Activated CD8-positive, alpha-beta memory T cell treated with anti-CD3 and anti-CD28 coated beads for 24 hours (primary cell): Measurements from ENCODE around the gene SEPTIN7.

Experiments used
- DNase-seq: peaks from one replicate; pipeline ENCODE4 v3.0.0-alpha.2; 2020

Gene SEPTIN7

DNA sequence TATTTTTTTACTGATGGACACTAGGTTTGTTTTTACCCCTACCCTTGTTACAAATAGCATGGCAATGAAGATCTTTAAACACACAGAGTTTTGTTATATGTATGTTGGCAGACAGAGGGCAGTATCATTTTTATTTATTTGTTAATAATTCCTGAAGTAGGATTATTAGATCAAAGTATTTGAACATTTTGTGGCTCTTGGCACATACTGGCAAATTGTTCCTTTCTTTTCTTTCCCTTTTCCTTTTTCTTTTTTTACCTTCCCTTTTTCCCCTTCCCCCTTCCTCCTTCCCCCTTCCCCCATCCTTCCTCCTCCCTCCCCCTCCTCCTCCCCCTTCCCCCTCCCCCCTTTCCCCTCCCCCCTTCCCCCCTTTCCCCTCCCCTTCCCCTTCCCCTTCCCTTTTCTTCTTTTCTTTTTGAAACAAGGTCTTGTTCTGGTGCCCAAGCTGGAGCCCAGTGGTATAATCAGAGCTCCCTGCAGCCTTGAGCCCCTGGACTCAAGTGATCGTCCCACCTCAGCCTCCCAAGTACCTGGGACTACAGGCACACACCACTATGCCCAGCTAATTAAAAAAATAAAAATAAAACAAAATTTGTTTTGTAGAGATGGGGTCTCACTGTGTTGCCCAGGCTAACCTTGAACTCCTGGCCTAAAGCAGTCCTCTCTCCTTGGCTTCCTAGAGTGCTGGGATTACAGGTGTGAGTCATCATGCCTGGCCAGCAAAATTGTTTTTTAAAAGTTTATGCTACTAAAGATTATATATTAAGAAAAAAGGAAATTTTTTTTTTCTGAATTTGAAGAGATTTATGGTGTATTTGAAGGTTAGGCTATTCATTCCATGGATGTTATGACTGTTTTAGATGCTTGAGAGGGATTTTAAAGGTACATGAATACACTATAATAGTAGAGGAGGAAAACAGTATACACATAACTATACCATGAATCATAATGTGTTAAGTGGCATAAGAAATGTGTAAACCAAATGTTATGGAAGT is 39.3 kb downstream of the SEPTIN7 start:
- no peak for DNase-seq

GRCh38 chr7:35846816-35847412 is 46.1 kb downstream of the SEPTIN7 start:
- DNase-seq, result no peak

DNA sequence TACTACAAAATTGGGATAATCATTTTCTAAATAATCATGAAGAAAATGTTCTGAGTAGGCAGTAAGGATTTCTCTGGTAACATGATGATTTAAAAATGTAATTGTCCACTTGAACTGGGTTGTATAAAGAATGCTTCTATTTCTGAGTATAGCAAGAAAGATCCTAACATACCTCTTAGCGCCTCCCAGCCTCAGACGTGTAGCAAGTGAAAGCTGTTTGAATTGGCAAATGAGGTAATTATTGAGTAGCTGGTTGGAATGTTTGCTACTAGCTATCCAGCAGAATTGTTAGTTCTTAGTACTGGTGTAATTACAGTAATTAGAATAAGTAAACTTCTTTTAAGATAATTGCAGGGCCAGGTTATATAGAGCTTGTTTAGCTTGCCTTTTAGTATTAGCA is 47.9 kb downstream of the SEPTIN7 start:
- DNase-seq, result no peak

DNA sequence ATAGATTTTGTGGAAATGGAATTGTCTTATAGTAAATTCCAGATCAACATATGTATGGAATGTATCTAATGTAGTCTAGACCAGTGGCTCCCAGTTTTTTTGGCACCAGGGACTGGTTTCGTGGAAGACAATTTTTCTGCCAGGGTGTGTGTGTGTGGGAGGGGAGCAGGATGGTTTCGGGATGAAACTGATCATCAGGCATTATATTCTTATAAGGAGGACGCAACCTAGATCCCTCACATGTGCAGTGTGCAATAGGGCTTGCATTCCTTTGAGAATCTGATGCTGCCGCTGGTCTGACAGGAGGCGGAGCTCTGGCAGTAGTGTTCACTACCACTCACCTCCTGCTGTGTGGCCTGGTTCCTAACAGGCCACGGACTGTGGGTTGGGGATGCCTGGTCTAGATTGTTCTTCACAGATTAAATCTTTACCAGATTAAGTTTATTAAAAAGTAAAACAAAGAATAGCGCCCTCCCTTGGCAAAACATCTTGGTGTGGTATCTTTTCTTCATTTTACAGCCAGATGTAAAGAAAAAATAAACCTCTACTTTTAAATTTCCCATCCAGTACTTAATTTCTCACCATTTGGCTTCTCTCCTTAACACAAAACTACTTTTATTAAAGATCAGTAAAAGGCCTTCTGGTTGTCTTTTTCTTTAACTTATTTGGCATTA is 48.4 kb downstream of the SEPTIN7 start:
- no peak for DNase-seq

DNA sequence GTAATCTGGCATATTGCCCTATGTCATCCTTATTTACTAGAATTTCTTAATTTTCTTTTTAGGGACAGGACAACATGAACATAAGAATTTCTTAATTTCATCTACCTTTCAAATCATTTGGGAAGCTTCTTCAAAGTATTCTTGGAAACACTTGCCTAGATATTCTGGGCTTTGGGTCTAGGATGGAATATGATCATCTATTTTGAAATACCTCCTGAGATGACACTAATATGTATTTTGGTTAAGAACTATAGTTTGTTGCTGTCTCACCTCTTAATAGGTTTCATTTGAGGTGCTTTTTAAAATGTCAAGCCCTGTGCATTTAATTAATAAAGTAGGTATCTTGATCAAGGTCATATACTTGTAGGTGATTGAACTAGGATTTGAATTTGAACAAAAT is 49.1 kb downstream of the SEPTIN7 start:
- no peak for DNase-seq
